ENCODE measurements around the gene SH3GL2.

SH3GL2 gene

DNA sequence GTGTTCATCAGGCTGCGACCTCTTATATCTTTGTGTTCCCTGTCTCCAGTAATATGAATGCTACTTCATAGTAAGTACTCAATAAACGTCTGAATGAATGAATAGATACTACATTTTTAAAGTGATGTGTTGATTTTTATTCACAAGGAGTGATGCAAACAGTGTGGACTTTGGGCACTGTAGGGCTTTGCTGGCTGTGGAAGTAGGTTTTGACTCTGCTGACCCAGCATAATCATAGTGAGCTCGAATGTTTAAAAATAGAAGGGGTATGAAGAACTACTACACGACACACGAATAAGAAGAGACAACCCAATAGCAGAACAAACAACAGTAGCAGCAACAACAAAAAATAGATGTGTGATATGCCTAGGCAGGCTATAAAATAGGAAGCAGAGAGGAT, 147.4 kb downstream of the SH3GL2 start:
- H3K27ac ChIP-seq (ENCODE audit: low read length): no peak overlapping the region
- H3K9ac ChIP-seq (ENCODE audit: low read depth, low read length): no peak overlapping the region
- H3K9me3 ChIP-seq (ENCODE audit: insufficient read depth, low read depth, low read length): peaks cover 12% of the 10 kb centered on the region; the same call in 1 of the 2 replicates
- H3K4me3 ChIP-seq (ENCODE audit: low read length): no peak overlapping the region
- no peaks in the 10 kb centered on the region for H3K27me3 ChIP-seq (ENCODE audit: insufficient read depth, low read length)
- H3K36me3 ChIP-seq (ENCODE audit: insufficient read depth, low read depth, low read length): no peaks in the 10 kb centered on the region
- no peaks in the 10 kb centered on the region for H3K4me1 ChIP-seq (ENCODE audit: insufficient read depth, low read length)

- Histone ChIP-seq H3K36me3 (ENCODE audit: insufficient read depth, low read depth, low read length) (no peaks in the 10 kb centered on the region), H3K4me1 (ENCODE audit: insufficient read depth, low read length) (no peaks in the 10 kb centered on the region), H3K27me3 (ENCODE audit: insufficient read depth, low read length) (no peaks in the 10 kb centered on the region), H3K4me3 (ENCODE audit: low read length) (no peak overlapping the region), H3K9me3 (ENCODE audit: insufficient read depth, low read depth, low read length) (no peaks in the 10 kb centered on the region), H3K27ac (ENCODE audit: low read length) (no peak overlapping the region), H3K9ac (ENCODE audit: low read depth, low read length) (no peak overlapping the region)
Observed at GRCh38 chr9:17730899-17731298, 152.0 kb downstream of the SH3GL2 start.

DNA sequence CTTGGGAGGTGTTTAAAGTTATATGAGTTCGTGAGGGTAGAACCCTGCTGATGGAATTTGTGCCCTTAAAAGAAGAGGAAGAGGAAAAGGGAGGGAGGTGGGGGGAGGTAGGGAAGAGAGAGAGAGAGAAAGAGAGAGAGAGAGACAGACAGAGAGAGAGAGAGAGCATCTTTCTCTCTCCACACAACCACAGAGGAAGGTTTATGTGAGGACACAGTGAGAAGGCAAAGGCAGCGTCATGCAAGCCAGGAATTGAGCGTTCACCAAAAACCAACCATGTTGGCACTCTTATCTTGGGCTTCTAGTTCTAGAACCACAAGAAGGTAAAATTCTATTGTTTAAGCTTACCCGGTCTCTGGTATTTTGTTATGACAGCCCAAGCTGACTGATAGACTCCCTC, 152.4 kb downstream of the SH3GL2 start:
- Histone ChIP-seq H3K4me1 (ENCODE audit: insufficient read depth, low read length) (no peaks in the 10 kb centered on the region), H3K36me3 (ENCODE audit: insufficient read depth, low read depth, low read length) (no peaks in the 10 kb centered on the region), H3K9ac (ENCODE audit: low read depth, low read length) (no peak overlapping the region), H3K4me3 (ENCODE audit: low read length) (no peak overlapping the region), H3K9me3 (ENCODE audit: insufficient read depth, low read depth, low read length) (no peaks in the 10 kb centered on the region), H3K27ac (ENCODE audit: low read length) (no peak overlapping the region), H3K27me3 (ENCODE audit: insufficient read depth, low read length) (no peaks in the 10 kb centered on the region)

DNA sequence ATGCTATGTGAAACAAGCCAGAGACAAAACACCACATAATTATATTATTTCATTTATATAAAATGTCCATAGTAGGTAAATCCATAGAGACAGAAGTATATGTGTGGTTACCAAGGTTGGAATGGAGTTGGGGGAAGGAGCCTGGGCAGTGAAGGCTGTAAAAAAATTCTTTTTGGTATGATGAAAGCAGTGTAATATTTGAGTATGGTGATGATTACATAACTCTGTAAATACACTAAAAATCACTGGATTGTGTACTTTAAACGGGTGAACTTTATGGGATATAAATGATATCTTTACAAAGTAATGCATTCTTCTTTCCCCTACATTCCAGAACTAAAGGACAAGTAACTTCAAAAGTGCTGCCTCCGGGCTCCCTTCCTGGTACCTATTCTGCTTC, 155.8 kb downstream of the SH3GL2 start:
- H3K9ac ChIP-seq (ENCODE audit: low read depth, low read length): no peak overlapping the region
- H3K27ac ChIP-seq (ENCODE audit: low read length): no peak overlapping the region
- H3K4me1 ChIP-seq (ENCODE audit: insufficient read depth, low read length): no peaks in the 10 kb centered on the region
- H3K9me3 ChIP-seq (ENCODE audit: insufficient read depth, low read depth, low read length): no peaks in the 10 kb centered on the region
- no peaks in the 10 kb centered on the region for H3K27me3 ChIP-seq (ENCODE audit: insufficient read depth, low read length)
- no peaks in the 10 kb centered on the region for H3K36me3 ChIP-seq (ENCODE audit: insufficient read depth, low read depth, low read length)
- H3K4me3 ChIP-seq (ENCODE audit: low read length): no peak overlapping the region

DNA sequence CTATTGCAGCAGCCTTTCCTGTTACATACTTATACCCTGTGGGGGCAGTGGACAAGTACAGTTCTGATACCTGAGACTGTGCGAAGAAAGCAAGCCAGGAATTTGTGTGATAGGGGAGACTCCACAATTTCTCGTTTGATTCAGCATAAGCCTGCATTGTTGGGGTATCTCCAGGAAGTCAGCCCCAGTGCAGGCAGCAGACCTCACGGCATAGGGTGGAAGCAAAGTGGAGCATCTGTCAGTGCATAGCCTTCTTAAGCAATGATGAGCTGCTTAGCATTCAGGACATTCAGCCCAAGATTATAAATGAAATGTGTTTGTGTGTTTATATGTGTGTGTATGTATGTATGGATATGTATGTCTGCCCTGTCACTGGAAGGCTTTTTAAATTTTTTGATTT, 157.0 kb downstream of the SH3GL2 start:
- H3K27ac ChIP-seq (ENCODE audit: low read length): no peak overlapping the region
- no peak overlapping the region for H3K9ac ChIP-seq (ENCODE audit: low read depth, low read length)
- H3K27me3 ChIP-seq (ENCODE audit: insufficient read depth, low read length): no peaks in the 10 kb centered on the region
- no peaks in the 10 kb centered on the region for H3K9me3 ChIP-seq (ENCODE audit: insufficient read depth, low read depth, low read length)
- no peaks in the 10 kb centered on the region for H3K36me3 ChIP-seq (ENCODE audit: insufficient read depth, low read depth, low read length)
- H3K4me1 ChIP-seq (ENCODE audit: insufficient read depth, low read length): no peaks in the 10 kb centered on the region
- H3K4me3 ChIP-seq (ENCODE audit: low read length): no peak overlapping the region

DNA sequence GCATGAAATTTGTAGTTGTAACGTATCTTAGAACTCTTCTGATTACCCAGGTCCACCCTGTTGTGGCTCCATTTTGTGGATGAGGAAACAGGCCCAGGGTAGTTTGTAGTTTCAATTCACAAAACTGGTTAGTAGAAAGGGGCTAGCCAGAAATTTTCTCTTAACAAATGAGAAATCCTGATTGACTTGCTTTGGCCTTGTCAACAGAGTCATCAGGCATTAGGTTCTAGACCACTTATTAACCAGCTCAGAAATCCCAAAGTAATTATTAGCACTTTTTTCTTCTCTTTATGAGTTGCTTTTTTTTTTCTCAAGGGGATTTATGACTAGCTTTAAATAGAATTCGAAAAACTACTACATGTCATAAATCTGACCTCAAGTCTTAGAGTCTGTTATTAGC, 160.2 kb downstream of the SH3GL2 start:
- Histone ChIP-seq H3K27ac (ENCODE audit: low read length) (no peak overlapping the region), H3K4me3 (ENCODE audit: low read length) (no peak overlapping the region), H3K4me1 (ENCODE audit: insufficient read depth, low read length) (peaks cover 4% of the 10 kb centered on the region; the same call in 1 of the 2 replicates), H3K9me3 (ENCODE audit: insufficient read depth, low read depth, low read length) (no peaks in the 10 kb centered on the region), H3K36me3 (ENCODE audit: insufficient read depth, low read depth, low read length) (no peaks in the 10 kb centered on the region), H3K9ac (ENCODE audit: low read depth, low read length) (no peak overlapping the region), H3K27me3 (ENCODE audit: insufficient read depth, low read length) (no peaks in the 10 kb centered on the region)

DNA sequence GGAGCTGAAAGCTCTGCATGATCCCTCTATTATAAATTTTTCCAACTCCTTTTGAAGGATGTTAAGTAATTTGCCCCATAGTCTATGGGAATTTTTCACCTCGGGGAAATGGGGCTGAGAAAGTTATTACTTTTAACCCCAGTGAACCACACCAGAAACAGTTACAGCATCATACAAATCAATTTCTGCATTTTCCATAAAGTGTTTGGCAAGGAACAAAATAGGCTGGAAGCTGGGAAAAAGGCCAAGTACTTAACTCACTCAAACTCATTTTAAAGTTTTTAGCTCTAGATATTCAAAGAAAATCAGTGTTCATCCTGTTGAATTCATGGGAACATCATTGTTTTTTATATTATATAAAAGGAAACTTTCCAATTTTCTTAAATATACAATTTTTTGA, 160.9 kb downstream of the SH3GL2 start:
- Histone ChIP-seq H3K4me3 (ENCODE audit: low read length) (no peak overlapping the region), H3K4me1 (ENCODE audit: insufficient read depth, low read length) (peaks cover 4% of the 10 kb centered on the region; the same call in 1 of the 2 replicates), H3K27me3 (ENCODE audit: insufficient read depth, low read length) (no peaks in the 10 kb centered on the region), H3K36me3 (ENCODE audit: insufficient read depth, low read depth, low read length) (no peaks in the 10 kb centered on the region), H3K27ac (ENCODE audit: low read length) (no peak overlapping the region), H3K9me3 (ENCODE audit: insufficient read depth, low read depth, low read length) (no peaks in the 10 kb centered on the region), H3K9ac (ENCODE audit: low read depth, low read length) (no peak overlapping the region)

GRCh38 chr9:17742067-17742466, 163.2 kb downstream of the SH3GL2 start:
- Histone ChIP-seq H3K4me1 (ENCODE audit: insufficient read depth, low read length) (peaks cover 4% of the 10 kb centered on the region; the same call in 1 of the 2 replicates), H3K36me3 (ENCODE audit: insufficient read depth, low read depth, low read length) (no peaks in the 10 kb centered on the region), H3K9ac (ENCODE audit: low read depth, low read length) (no peak overlapping the region), H3K4me3 (ENCODE audit: low read length) (no peak overlapping the region), H3K9me3 (ENCODE audit: insufficient read depth, low read depth, low read length) (no peaks in the 10 kb centered on the region), H3K27ac (ENCODE audit: low read length) (no peak overlapping the region), H3K27me3 (ENCODE audit: insufficient read depth, low read length) (no peaks in the 10 kb centered on the region)

DNA sequence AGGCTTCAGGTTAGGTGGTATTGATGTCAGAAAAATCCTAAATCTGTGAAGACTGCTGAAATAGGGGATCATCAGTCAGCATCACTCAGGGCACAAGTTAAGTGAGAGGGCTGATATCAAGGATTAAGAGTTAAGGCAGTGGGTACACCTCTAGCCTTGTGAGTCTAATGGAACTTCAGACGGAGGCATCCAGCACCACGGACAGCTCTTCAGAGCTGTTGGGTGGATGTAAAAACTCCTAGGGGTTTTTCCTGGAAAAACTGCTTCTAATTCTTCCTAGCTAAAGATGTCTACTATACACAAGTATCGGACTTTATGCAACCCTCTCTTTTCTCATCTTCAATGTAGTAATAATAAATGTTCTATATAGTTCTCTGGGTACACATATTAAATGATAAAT, 165.9 kb downstream of the SH3GL2 start:
- Histone ChIP-seq H3K36me3 (ENCODE audit: insufficient read depth, low read depth, low read length) (no peaks in the 10 kb centered on the region), H3K9me3 (ENCODE audit: insufficient read depth, low read depth, low read length) (no peaks in the 10 kb centered on the region), H3K9ac (ENCODE audit: low read depth, low read length) (no peak overlapping the region), H3K27me3 (ENCODE audit: insufficient read depth, low read length) (no peaks in the 10 kb centered on the region), H3K4me1 (ENCODE audit: insufficient read depth, low read length) (peaks cover 4% of the 10 kb centered on the region; the same call in 1 of the 2 replicates), H3K27ac (ENCODE audit: low read length) (no peak overlapping the region), H3K4me3 (ENCODE audit: low read length) (no peak overlapping the region)

DNA sequence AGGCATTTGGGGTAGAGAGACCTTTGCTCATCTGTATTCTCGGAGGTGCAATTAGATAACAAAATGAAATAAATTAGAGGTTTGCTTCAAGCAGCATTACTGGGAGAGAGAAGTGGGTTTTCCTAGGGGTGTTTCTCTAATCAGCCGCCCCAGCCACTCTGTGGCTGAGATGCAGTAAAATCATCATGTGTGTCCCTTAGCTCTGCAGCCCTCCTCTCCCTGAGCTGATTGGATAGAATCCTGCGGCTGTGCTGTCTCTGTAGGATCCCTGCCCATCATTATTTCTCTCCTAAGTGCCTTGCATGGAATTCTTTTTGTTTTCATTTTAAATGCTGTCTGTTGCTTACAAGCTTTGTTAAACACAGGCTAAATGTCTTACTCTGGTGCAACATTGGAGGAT, 171.4 kb downstream of the SH3GL2 start:
- H3K4me3 ChIP-seq (ENCODE audit: low read length): no peak overlapping the region
- no peaks in the 10 kb centered on the region for H3K4me1 ChIP-seq (ENCODE audit: insufficient read depth, low read length)
- H3K36me3 ChIP-seq (ENCODE audit: insufficient read depth, low read depth, low read length): no peaks in the 10 kb centered on the region
- no peak overlapping the region for H3K27ac ChIP-seq (ENCODE audit: low read length)
- H3K9ac ChIP-seq (ENCODE audit: low read depth, low read length): no peak overlapping the region
- no peaks in the 10 kb centered on the region for H3K9me3 ChIP-seq (ENCODE audit: insufficient read depth, low read depth, low read length)
- no peaks in the 10 kb centered on the region for H3K27me3 ChIP-seq (ENCODE audit: insufficient read depth, low read length)

GRCh38 chr9:17751486-17751885, 172.6 kb downstream of the SH3GL2 start:
- Histone ChIP-seq H3K4me1 (ENCODE audit: insufficient read depth, low read length) (no peaks in the 10 kb centered on the region), H3K36me3 (ENCODE audit: insufficient read depth, low read depth, low read length) (no peaks in the 10 kb centered on the region), H3K4me3 (ENCODE audit: low read length) (no peak overlapping the region), H3K9me3 (ENCODE audit: insufficient read depth, low read depth, low read length) (no peaks in the 10 kb centered on the region), H3K9ac (ENCODE audit: low read depth, low read length) (no peak overlapping the region), H3K27ac (ENCODE audit: low read length) (no peak overlapping the region), H3K27me3 (ENCODE audit: insufficient read depth, low read length) (no peaks in the 10 kb centered on the region)

- H3K9ac ChIP-seq (ENCODE audit: low read depth, low read length): no peak overlapping the region
- no peaks in the 10 kb centered on the region for H3K27me3 ChIP-seq (ENCODE audit: insufficient read depth, low read length)
- no peak overlapping the region for H3K4me3 ChIP-seq (ENCODE audit: low read length)
- no peak overlapping the region for H3K27ac ChIP-seq (ENCODE audit: low read length)
- no peaks in the 10 kb centered on the region for H3K36me3 ChIP-seq (ENCODE audit: insufficient read depth, low read depth, low read length)
- no peaks in the 10 kb centered on the region for H3K9me3 ChIP-seq (ENCODE audit: insufficient read depth, low read depth, low read length)
- H3K4me1 ChIP-seq (ENCODE audit: insufficient read depth, low read length): no peaks in the 10 kb centered on the region
Observed at GRCh38 chr9:17752021-17752420, 173.2 kb downstream of the SH3GL2 start.

DNA sequence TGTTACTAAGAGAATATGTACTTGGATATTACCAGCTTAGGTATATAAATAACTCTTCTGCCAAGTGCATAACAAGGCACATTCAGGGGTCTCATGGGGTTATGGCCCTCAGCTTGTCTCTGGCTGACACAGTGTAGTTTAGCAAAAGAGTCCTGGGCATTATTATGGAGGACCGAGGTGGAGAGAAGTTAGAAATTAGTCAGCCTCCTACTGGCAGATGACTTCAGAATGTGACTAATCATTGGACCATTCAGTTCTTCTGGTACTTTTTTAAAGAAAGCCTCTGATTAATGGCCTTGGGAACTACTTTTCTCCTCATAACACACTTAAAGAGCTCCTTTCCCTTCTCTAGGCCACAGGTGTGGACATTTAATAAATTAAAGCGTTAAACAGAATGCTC, 178.9 kb downstream of the SH3GL2 start:
- no peaks in the 10 kb centered on the region for H3K4me1 ChIP-seq (ENCODE audit: insufficient read depth, low read length)
- no peaks in the 10 kb centered on the region for H3K36me3 ChIP-seq (ENCODE audit: insufficient read depth, low read depth, low read length)
- H3K4me3 ChIP-seq (ENCODE audit: low read length): no peak overlapping the region
- H3K27me3 ChIP-seq (ENCODE audit: insufficient read depth, low read length): no peaks in the 10 kb centered on the region
- no peak overlapping the region for H3K9ac ChIP-seq (ENCODE audit: low read depth, low read length)
- H3K9me3 ChIP-seq (ENCODE audit: insufficient read depth, low read depth, low read length): no peaks in the 10 kb centered on the region
- H3K27ac ChIP-seq (ENCODE audit: low read length): no peak overlapping the region
